ENCODE results near the gene UTS2R. TPM values are rescaled to one million over a fixed set of nuclear protein-coding genes. Genes with fewer than 3 reads are reported as not detected.

The UTS2R gene
- total RNA-seq, 1 experiment from 2014 or later = 0.46 TPM

GRCh38 chr17:82416771-82417170 is 45.2 kb downstream of the UTS2R start (continued):
- no peak for TF ChIP-seq ZNF425 (CRISPR knock-in tag; conservative IDR thresholded peaks at IDR 0.05)
- TF ChIP-seq ZNF396 (CRISPR knock-in tag; IDR thresholded peaks at IDR 0.05; ENCODE audit: borderline replicate concordance) = no peak
- TF ChIP-seq SMAD4 (CRISPR knock-in tag; IDR thresholded peaks at IDR 0.05) = no peak

GRCh38 chr17:82418001-82418986 is 46.7 kb downstream of the UTS2R start, which contains the start of the genes HEXD and OGFOD3:
HEXD (plus strand) TSS chr17:82418347; CDS start chr17:82419800, 1,453 bp downstream.
OGFOD3 (minus strand) TSS chr17:82418586; CDS start chr17:82418485, 101 bp downstream.
- DNase-seq (ENCODE audit: low spot score) = peak; percentile 78
- Mint-ChIP-seq H3K9me3 (peaks cover 13% of the 10 kb centered on the region), H3K27me3 (ENCODE audit: low read depth) (no peaks in the 10 kb centered on the region), H3K27ac (peak within 1 kb of the TSS; percentile 60; the same call in 1 of the 2 replicates), H3K4me3 (peak within 1 kb of the TSS; percentile 78), H3K36me3 (peaks cover 31% of the 10 kb centered on the region), H3K4me1 (peaks cover 13% of the 10 kb centered on the region)
- ATAC-seq = peak; percentile 76
- POLR2A ChIA-PET = interaction anchor here (0.6 kb wide), 1 partner anchor 33 kb away, joined by 3 read pairs; no protein-coding TSS in a partner anchor
- CTCF ChIA-PET = interaction anchor here (0.8 to 1.0 kb wide), 2 partner anchors 8 to 10 kb away, joined by 3 read pairs; no protein-coding TSS in a partner anchor
- TF ChIP-seq ARID4B (CRISPR knock-in tag; IDR thresholded peaks at IDR 0.05; ENCODE audit: borderline replicate concordance) (no peak; the same call in 1 of the 2 replicates), ZMAT4 (CRISPR knock-in tag; IDR thresholded peaks at IDR 0.05) (no peak), ATF1 (CRISPR knock-in tag; IDR thresholded peaks at IDR 0.05) (no peak), ZNF532 (CRISPR knock-in tag; IDR thresholded peaks at IDR 0.05; ENCODE audit: borderline replicate concordance) (no peak), NR2C2 (CRISPR knock-in tag; IDR thresholded peaks at IDR 0.05) (no peak), ZNF138 (CRISPR knock-in tag; conservative IDR thresholded peaks at IDR 0.05) (no peak), RELA (CRISPR knock-in tag; IDR thresholded peaks at IDR 0.05; ENCODE audit: borderline replicate concordance) (no peak), PRRX2 (CRISPR knock-in tag; IDR thresholded peaks at IDR 0.05) (no peak), ZNF396 (CRISPR knock-in tag; IDR thresholded peaks at IDR 0.05; ENCODE audit: borderline replicate concordance) (no peak), GABPB1 (CRISPR knock-in tag; IDR thresholded peaks at IDR 0.05) (no peak; the same call in 1 of the 2 replicates), IRF2 (CRISPR knock-in tag; IDR thresholded peaks at IDR 0.05; ENCODE audit: borderline replicate concordance, low read depth) (no peak), RORB (CRISPR knock-in tag; IDR thresholded peaks at IDR 0.05) (no peak), ZBTB21 (CRISPR knock-in tag; IDR thresholded peaks at IDR 0.05; ENCODE audit: borderline replicate concordance) (0 out of 2 replicates have a peak, but pooled peaks have one; percentile 72), MAX (CRISPR knock-in tag; IDR thresholded peaks at IDR 0.05) (no peak), OVOL2 (CRISPR knock-in tag; IDR thresholded peaks at IDR 0.05; ENCODE audit: borderline replicate concordance) (no peak), KAT7 (CRISPR knock-in tag; IDR thresholded peaks at IDR 0.05; ENCODE audit: borderline replicate concordance) (peak; percentile 56; the same call in 1 of the 2 replicates), TP53 (CRISPR knock-in tag; IDR thresholded peaks at IDR 0.05) (peak; percentile 90; the same call in 1 of the 2 replicates), MYBL2 (CRISPR knock-in tag; IDR thresholded peaks at IDR 0.05) (peak; percentile 63; the same call in 1 of the 2 replicates), IRF1 (CRISPR knock-in tag; IDR thresholded peaks at IDR 0.05) (0 out of 2 replicates have a peak, but pooled peaks have one; percentile 32)

Measured in WTC11 (cell line).